Heart left ventricle (tissue), 16 donors: ENCODE data around the gene CCM2. TPM values are rescaled to one million over a fixed set of nuclear protein-coding genes. Genes with fewer than 3 reads are reported as not detected.

Source experiments
- ATAC-seq, 4 donors: fragments of 200-7000 bp; cut with Tn5 transposase; one replicate each; pipeline ENCODE4 v1.9.1; 2020 to 2022; ENCODE audit warnings: moderate library complexity in 4 of 4, mild to moderate bottlenecking in 3 of 4, moderate number of reproducible peaks in 1 of 4
- DNase-seq, 5 donors: peaks; one replicate each; pipeline ENCODE4 v3.0.0-alpha.2; 2020
- H3K27ac ChIP-seq, 12 donors: fragments of 200-600 bp; sonication (generic) in 4 of 12; one replicate each; pipeline versions ENCODE4 v1.5.0 to v1.8.0; 2016 to 2022; ENCODE audit warnings: mild to moderate bottlenecking in 2 of 12
- H3K27me3 ChIP-seq, 9 donors: fragments of 200-600 bp; sonication (generic) in 2 of 9; one replicate each; pipeline versions ENCODE4 v1.5.1 to v1.8.0; 2016 to 2022; ENCODE audit warnings: mild to moderate bottlenecking in 3 of 9
- H3K36me3 ChIP-seq, 9 donors: fragments of 200-600 bp; sonication (generic) in 2 of 9; one replicate each; pipeline versions ENCODE4 v1.5.0 to v1.8.0; 2018 to 2022; ENCODE audit warnings: mild to moderate bottlenecking in 2 of 9
- H3K4me1 ChIP-seq, 12 donors: fragments of 200-600 bp; sonication (generic) in 4 of 12; one replicate each; pipeline versions ENCODE4 v1.5.0 to v1.8.0; 2016 to 2022; ENCODE audit warnings: mild to moderate bottlenecking in 3 of 12
- H3K4me3 ChIP-seq, 12 donors: fragments of 200-600 bp; sonication (generic) in 4 of 12; one replicate each; pipeline versions ENCODE4 v1.5.0 to v1.8.0; 2017 to 2022; ENCODE audit warnings: mild to moderate bottlenecking in 9 of 12, moderate library complexity in 4 of 12
- H3K9me3 ChIP-seq, 12 donors: fragments of 200-600 bp; sonication (generic) in 4 of 12; one replicate each; pipeline versions ENCODE4 v1.5.0 to v1.8.0; 2016 to 2022; ENCODE audit warnings: mild to moderate bottlenecking in 1 of 12
- POLR2A ChIP-seq, 2 donors: fragments of 450-650 bp; IDR thresholded peaks; one replicate each; pipeline ENCODE4 v1.6.1; 2017; ENCODE audit warnings: antibody characterized with exemption in 2 of 2, mild to moderate bottlenecking in 2 of 2, moderate library complexity in 2 of 2
- WGBS, 4 donors: extraction: QIAGEN DNeasy Blood & Tissue Kit in 2 of 4; methylation state at CpG; one replicate each; pipeline versions ENCODE4 v1.1.5 to v1.1.7; 2013 to 2018; 5-methylcytosine and 5-hydroxymethylcytosine counted together
- intact Hi-C, 10 donors: fragments of 100-400 bp; cut with DNase I; formaldehyde crosslinking; loops; one replicate each; pipeline versions ENCODE4 v1.11.1 to v1.14.2; 2022
- polyA plus RNA-seq, 2 donors: library from polyadenylated mRNA; stranded (reverse); fragments of 200-250 nt; gene quantifications; one replicate each; pipeline ENCODE4 v1.2.3, GENCODE V29; 2013
- total RNA-seq, 9 donors: library from RNA; depleted of rRNA in 2 of 9; stranded (reverse); fragments of >200 nt in 2 of 9; fragmentation: NEBNext Ultra II Directional in 3 of 9; extraction: Animal tissue kit (Norgen Biotek cat#: 25700) in 3 of 9; gene quantifications; one replicate each; pipeline versions ENCODE4 v1.1.0 to v1.2.4, GENCODE V29; 2016 to 2023
- TF ChIP-seq, protein P1 (sequence below), 12 donors: fragments of 200-600 bp; sonication (generic) in 4 of 12; IDR thresholded peaks; one replicate each; pipeline versions ENCODE4 v1.5.0 to v1.8.0; 2018 to 2022; ENCODE audit warnings: antibody characterized with exemption in 12 of 12, mild to moderate bottlenecking in 5 of 12
- donor health status: ischemic (EF 13 %, LVEDD 7.1; RV severe dilation, severe dysfunction).
- donor health status: healthy with polysubstance abuse.
- donor health status: DM: no; HTN: yes; CAD: no.
- donor health status: DM: no; HTN: no; CAD: no.
- donor health status: ischemic (EF 25% LVEDD 6.9; RV normal size, moderate dysfunction).
- donor health status: ischemic (EF 25% LVEDD 5.7; RV mildly dilated, moderate dysfunction).
- donor health status: healthy.
- donor health status: DM: yes; HTN: yes; CAD: no.
- donor health status: ischemic (EF 35%, LVEDD 5.7; RV mildly dilated, moderate dysfunction).
- donor health status: nonischemic (EF 11% LVEDD 7.7; RV severe dilation, severe dysfunction).
- donor health status: DM: yes; HTN: yes; CAD: no.
- donor health status: PGD.
- donor health status: ischemic (EF 29% LVEDD 5.4; RV normal size, mild dysfunction).
- donor health status: nonischemic (EF 23%, LVEDD 6.1; RV moderate dilation, normal function).

Gene CCM2
- total and polyA plus RNA-seq, 11 donors, result 24.7 to 68.2 (median 35.3) TPM

DNA sequence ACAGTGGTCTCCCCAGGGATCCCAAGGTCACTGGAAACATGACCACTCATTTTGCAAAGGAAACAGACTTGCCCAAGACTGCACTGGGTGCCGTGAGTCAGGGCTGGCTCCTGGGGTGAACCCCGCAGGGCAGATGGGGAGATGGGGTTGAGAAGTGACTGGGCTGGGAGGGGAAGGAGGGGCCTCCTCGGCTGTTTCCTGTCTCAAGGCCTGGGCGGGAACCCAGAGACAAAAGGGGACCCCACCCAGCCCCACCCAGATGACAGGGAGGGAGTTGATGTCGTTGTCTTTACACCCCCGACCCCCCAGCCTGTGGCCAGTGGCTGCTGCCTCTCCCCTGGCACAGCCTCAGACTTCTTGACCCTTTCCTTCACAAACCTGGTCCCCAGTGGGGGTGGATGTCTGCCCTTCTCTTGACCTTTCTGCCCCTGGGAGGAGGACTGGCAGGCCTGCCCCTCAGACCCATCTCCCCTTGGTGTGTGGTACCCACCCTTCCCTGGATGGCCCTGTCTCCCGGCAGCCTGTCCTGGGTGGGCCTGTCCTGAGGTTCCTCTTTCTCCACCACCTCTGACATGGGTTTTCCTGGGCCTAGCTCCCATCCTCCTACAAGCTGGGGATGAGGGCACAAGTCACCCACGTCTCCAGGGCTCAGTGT lies 22.6 kb upstream of the CCM2 start:
- 59 to 76% (median 63%) methylated on average over 6 to 8 of the region's 8 CpGs for WGBS, 4 donors
- Histone ChIP-seq H3K27me3 (no peaks in the 10 kb centered on the region), H3K36me3 (peaks cover 0 to 51% (median 7%) of the 10 kb centered on the region in 9 donors), H3K4me3 (peak overlapping the region in 5 of 12 donors; percentile 4 to 63 (median 19)), H3K9me3 (no peaks in the 10 kb centered on the region), H3K27ac (peak overlapping the region in 2 of 12 donors; percentile 9 to 92), H3K4me1 (peaks cover 0 to 59% (median 3%) of the 10 kb centered on the region in 12 donors)
- ATAC-seq (peak in 2 of 4 donors; percentile 11 to 25), DNase-seq (no peak)
- no peak for TF ChIP-seq POLR2A (IDR thresholded peaks at IDR 0.05)
- TF ChIP-seq, protein P1, sequence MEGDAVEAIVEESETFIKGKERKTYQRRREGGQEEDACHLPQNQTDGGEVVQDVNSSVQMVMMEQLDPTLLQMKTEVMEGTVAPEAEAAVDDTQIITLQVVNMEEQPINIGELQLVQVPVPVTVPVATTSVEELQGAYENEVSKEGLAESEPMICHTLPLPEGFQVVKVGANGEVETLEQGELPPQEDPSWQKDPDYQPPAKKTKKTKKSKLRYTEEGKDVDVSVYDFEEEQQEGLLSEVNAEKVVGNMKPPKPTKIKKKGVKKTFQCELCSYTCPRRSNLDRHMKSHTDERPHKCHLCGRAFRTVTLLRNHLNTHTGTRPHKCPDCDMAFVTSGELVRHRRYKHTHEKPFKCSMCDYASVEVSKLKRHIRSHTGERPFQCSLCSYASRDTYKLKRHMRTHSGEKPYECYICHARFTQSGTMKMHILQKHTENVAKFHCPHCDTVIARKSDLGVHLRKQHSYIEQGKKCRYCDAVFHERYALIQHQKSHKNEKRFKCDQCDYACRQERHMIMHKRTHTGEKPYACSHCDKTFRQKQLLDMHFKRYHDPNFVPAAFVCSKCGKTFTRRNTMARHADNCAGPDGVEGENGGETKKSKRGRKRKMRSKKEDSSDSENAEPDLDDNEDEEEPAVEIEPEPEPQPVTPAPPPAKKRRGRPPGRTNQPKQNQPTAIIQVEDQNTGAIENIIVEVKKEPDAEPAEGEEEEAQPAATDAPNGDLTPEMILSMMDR (IDR thresholded peaks at IDR 0.05), result no peak
- intact Hi-C loops, result loop anchor here in 2 of 10 donors (5.0 to 10.0 kb wide), 2 partner anchors 90 to 297 kb away; partner anchors contain the start of gene PURB (in 1 of the 2)

DNA sequence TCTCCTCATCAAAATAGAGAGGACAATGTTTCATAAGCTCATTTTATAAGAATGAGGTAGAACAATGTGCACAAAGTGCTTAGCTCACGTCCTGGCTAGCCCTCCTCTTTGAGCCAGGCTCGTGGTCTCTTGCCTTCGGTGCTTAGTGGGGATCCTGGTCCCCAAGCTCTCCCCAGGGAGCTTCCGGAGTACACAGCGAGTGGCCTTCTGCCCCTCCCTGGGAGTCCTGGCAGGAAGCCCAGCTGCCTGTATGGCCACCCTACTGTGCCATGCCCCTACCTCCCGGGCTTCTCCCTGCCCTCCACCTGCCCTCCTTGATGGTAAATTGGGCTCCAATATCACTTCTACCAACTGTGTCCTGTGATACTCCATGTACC lies 22.1 kb upstream of the CCM2 start:
- intact Hi-C loops, result loop anchor here in 2 of 10 donors (5.0 to 10.0 kb wide), 2 partner anchors 91 to 297 kb away; partner anchors contain the start of gene PURB (in 1 of the 2)
- DNase-seq, result peak in 1 of 5 donors; percentile 52

DNA sequence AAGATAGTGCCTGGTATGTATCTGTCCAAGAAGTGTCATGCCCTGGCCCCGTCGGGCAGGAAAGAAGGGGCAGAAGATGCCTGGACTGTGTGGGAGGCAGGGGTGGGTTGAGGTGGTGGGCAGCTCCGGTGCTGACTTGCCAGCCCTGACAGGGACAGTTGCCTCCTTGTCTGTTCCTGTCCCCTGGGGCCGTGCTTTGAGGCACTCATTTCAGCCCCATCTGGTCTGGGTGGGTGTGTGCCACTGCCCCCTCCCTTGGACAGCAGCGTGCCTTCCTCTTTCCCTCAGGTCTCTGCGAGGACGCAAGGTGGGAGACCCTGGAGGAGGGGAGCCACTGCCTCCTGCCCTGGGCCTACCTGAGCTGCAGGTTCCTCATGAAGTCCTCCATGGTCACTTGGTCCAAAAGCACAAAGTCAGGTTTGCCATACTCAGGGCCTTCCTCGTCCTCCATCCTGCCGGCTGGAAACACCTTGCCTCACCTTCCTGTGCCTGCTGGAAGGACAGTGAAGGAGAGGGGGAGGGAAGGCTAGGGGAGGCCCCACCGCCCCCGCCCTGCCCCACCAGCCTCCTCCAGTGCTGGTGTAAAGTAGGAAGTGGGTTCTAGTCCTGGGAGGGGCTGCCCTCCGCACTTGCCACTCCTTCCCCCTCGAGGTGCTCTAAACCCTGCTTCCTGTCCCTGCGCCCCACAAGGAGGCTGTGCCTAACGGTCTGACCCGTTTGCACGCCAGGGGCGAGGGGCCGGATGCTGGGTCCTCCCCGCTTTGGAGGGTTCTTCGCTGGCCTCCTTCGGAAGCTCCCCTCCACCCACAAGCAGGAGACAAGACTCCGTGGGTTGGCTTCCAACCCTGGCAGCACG lies 21.3 kb upstream of the CCM2 start, which contains the start of gene MYO1G:
Gene MYO1G (minus strand): TSS at position 505 of the 856 bp plus-strand sequence. CDS start 54 bp downstream, at position 451.
- H3K27ac ChIP-seq, result peak within 1 kb of the TSS in 3 of 12 donors; percentile 9 to 92 (median 30)
- peaks cover 0 to 60% (median 3%) of the 10 kb centered on the region in 12 donors for H3K4me1 ChIP-seq
- no peak for TF ChIP-seq POLR2A (IDR thresholded peaks at IDR 0.05)
- TF ChIP-seq, protein P1 (IDR thresholded peaks at IDR 0.05), result no peak
- peak; percentile 29 to 82 (median 54) for DNase-seq
- no peaks in the 10 kb centered on the region for H3K9me3 ChIP-seq
- H3K4me3 ChIP-seq, result peak within 1 kb of the TSS in 5 of 12 donors; percentile 4 to 63 (median 19)
- H3K36me3 ChIP-seq, result peaks cover 0 to 51% (median 20%) of the 10 kb centered on the region in 9 donors
- intact Hi-C loops, result loop anchor here in 2 of 10 donors (5.0 to 10.0 kb wide), 2 partner anchors 91 to 296 kb away; partner anchors contain the start of gene PURB (in 1 of the 2)
- 74 to 83% (median 81%) methylated on average over 9 to 24 of the region's 24 CpGs for WGBS, 4 donors
- H3K27me3 ChIP-seq, result no peaks in the 10 kb centered on the region
- peak; percentile 26 to 55 (median 41) for ATAC-seq

More for the DNA sequence above, 22.1 kb upstream of the CCM2 start:
- Histone ChIP-seq H3K36me3 (peaks cover 0 to 51% (median 12%) of the 10 kb centered on the region in 9 donors), H3K27me3 (no peaks in the 10 kb centered on the region), H3K27ac (peak overlapping the region in 2 of 12 donors; percentile 9 to 92), H3K4me1 (peaks cover 0 to 59% (median 3%) of the 10 kb centered on the region in 12 donors), H3K4me3 (peak overlapping the region in 5 of 12 donors; percentile 4 to 63 (median 19)), H3K9me3 (no peaks in the 10 kb centered on the region)
- no peak for ATAC-seq
- WGBS, 4 donors, result 58 to 70% (median 64%) methylated on average over 6 of the region's 6 CpGs
- TF ChIP-seq, protein P1 (IDR thresholded peaks at IDR 0.05), result no peak
- TF ChIP-seq POLR2A (IDR thresholded peaks at IDR 0.05), result no peak
